Gastroesophageal sphincter (tissue), 4 donors: ENCODE results near the gene NUDT16L1. TPM values are rescaled to one million over a fixed set of nuclear protein-coding genes. Genes with fewer than 3 reads are reported as not detected.
A peak's percentile ranks its signal among the peaks of the same experiment; 100 is the strongest.

Experiments used
- ATAC-seq: fragments of 150-250 bp; one replicate; pipeline ENCODE4 v1.9.1; 2016; ENCODE audit warnings: mild to moderate bottlenecking, moderate library complexity
- H3K27ac ChIP-seq, 4 donors: fragments of 200-600 bp; sonication (generic) in 3 of 4; 1 replicate in 3 of 4; 2 replicates in 1 of 4; pipeline ENCODE4 v1.5.1; 2016 to 2019
- H3K27me3 ChIP-seq: fragments of 200-600 bp; sonication (generic); one replicate; pipeline ENCODE4 v1.5.1; 2019
- H3K36me3 ChIP-seq, 2 donors: fragments of 200-600 bp; sonication (generic); one replicate each; pipeline ENCODE4 v1.5.1; 2019; ENCODE audit warnings: control low read depth in 1 of 2
- H3K4me1 ChIP-seq, 3 donors: fragments of 200-600 bp; sonication (generic); 1 replicate in 2 of 3; 2 replicates in 1 of 3; pipeline ENCODE4 v1.5.1; 2016 to 2019; ENCODE audit warnings: control low read depth in 2 of 3
- H3K4me3 ChIP-seq, 2 donors: fragments of 200-600 bp; sonication (generic); one replicate each; pipeline ENCODE4 v1.5.1; 2019; ENCODE audit warnings: mild to moderate bottlenecking in 1 of 2, moderate library complexity in 1 of 2
- H3K9me3 ChIP-seq, 3 donors: fragments of 200-600 bp; sonication (generic); one replicate each; pipeline ENCODE4 v1.5.1; 2017 to 2019; ENCODE audit warnings: control low read depth in 2 of 3
- EP300 ChIP-seq: sonication (generic); formaldehyde crosslinking; IDR thresholded peaks from one replicate; pipeline ENCODE4 v1.6.1; 2017; ENCODE audit warnings: antibody characterized with exemption, mild to moderate bottlenecking
- POLR2A ChIP-seq, 2 donors: fragments of 450-650 bp; IDR thresholded peaks; one replicate each; pipeline ENCODE4 v1.6.1; 2017; ENCODE audit warnings: antibody characterized with exemption in 2 of 2, mild to moderate bottlenecking in 2 of 2, moderate library complexity in 1 of 2
- POLR2AphosphoS5 ChIP-seq: sonication (generic); formaldehyde crosslinking; IDR thresholded peaks from one replicate; pipeline ENCODE4 v1.6.1; 2017; ENCODE audit warnings: antibody characterized with exemption
- WGBS, 2 donors: methylation state at CpG; one replicate each; pipeline ENCODE4 v1.1.5; 2018; ENCODE audit warnings: low coverage in 1 of 2; 5-methylcytosine and 5-hydroxymethylcytosine counted together
- total RNA-seq, 4 donors: library from RNA; depleted of rRNA; stranded (reverse); fragments of >200 nt; gene quantifications; one replicate each; pipeline ENCODE4 v1.1.0, GENCODE V29; 2016
- TF ChIP-seq, protein P1 (sequence below), 4 experiments: fragments of 200-600 bp in 2 of 4; fragments of 450-650 bp in 2 of 4; sonication (generic) in 1 of 4; IDR thresholded peaks; one replicate each; pipeline ENCODE4 v1.5.1; 2017 to 2019; ENCODE audit warnings: antibody characterized with exemption in 4 of 4, mild to moderate bottlenecking in 2 of 4, moderate library complexity in 2 of 4

The NUDT16L1 gene
- total RNA-seq, 4 donors from 2014 or later, result 14.8 to 26.3 (median 21.4) TPM

DNA sequence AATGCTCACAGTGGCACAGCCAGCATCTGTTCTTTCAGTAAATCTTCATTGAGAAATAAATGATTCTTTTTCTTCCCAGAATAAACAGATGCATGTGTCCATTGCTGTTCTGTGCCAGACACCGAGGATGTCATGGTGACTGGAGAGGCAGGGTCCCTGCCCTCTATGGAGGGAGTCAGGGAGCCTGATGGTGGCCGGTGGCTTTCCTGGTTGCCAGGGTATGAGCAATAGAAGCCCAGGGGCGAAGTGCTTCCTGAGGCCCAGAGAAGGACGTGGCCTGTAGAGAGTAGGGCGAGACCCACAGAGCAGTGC, 29.9 kb upstream of the NUDT16L1 start:
- H3K9me3 ChIP-seq, result no peaks in the 10 kb centered on the region
- no peak overlapping the region for H3K4me3 ChIP-seq
- peaks cover 0 to 44% (median 0%) of the 10 kb centered on the region in 3 donors for H3K4me1 ChIP-seq
- no peaks in the 10 kb centered on the region for H3K27me3 ChIP-seq
- peaks cover 0 to 92% of the 10 kb centered on the region in 2 donors for H3K36me3 ChIP-seq
- TF ChIP-seq POLR2AphosphoS5 (no peak), EP300 (no peak), POLR2A (IDR thresholded peaks at IDR 0.05) (no peak)
- TF ChIP-seq, protein P1, sequence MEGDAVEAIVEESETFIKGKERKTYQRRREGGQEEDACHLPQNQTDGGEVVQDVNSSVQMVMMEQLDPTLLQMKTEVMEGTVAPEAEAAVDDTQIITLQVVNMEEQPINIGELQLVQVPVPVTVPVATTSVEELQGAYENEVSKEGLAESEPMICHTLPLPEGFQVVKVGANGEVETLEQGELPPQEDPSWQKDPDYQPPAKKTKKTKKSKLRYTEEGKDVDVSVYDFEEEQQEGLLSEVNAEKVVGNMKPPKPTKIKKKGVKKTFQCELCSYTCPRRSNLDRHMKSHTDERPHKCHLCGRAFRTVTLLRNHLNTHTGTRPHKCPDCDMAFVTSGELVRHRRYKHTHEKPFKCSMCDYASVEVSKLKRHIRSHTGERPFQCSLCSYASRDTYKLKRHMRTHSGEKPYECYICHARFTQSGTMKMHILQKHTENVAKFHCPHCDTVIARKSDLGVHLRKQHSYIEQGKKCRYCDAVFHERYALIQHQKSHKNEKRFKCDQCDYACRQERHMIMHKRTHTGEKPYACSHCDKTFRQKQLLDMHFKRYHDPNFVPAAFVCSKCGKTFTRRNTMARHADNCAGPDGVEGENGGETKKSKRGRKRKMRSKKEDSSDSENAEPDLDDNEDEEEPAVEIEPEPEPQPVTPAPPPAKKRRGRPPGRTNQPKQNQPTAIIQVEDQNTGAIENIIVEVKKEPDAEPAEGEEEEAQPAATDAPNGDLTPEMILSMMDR (IDR thresholded peaks at IDR 0.05), result no peak
- peak overlapping the region in 2 of 4 donors; percentile 32 to 58 for H3K27ac ChIP-seq
- WGBS, 2 donors, result 57 to 77% methylated on average over 3 to 4 of the region's 5 CpGs
- ATAC-seq, result no peak

DNA sequence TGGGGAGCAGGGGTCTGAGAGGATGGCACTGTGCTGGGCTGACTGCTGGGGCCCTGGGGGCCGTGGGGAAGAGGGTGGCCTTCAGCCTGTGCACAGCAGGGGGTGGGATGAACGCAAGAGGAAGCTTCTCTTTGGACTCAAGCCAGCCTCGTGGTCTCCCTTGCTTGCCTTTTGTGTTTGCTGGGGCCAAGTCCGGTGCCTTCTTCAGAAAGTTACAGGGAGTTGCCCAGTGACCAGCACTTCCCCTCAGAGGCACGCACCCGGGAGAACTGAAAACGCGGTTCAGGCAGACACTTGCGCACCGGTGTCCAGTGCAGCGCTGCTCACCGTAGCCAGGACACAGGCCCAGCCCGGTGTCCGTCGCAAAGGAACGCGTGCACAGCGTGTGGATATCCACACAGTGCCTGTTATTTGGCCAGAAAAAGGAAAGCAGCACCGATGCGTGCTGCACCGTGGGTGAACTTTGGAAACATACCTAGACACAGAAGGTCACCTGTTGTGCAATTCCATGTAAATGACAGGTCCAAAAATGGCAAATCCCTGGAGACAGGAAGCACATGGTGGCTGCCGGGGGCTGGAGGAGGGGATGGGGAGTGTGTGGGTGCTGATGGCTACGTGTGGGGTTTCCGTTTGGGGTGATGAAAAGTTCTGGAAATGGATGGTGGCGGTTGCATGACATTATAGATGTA, 29.4 kb upstream of the NUDT16L1 start:
- H3K9me3 ChIP-seq, result no peaks in the 10 kb centered on the region
- H3K27me3 ChIP-seq, result no peaks in the 10 kb centered on the region
- H3K36me3 ChIP-seq, result peaks cover 0 to 92% of the 10 kb centered on the region in 2 donors
- no peak overlapping the region for H3K4me3 ChIP-seq
- H3K27ac ChIP-seq, result peak overlapping the region in 3 of 4 donors; percentile 4 to 58 (median 32)
- peak; percentile 23 for ATAC-seq
- 66 to 80% methylated on average over 1 to 8 of the region's 25 CpGs for WGBS, 2 donors
- peaks cover 0 to 44% (median 0%) of the 10 kb centered on the region in 3 donors for H3K4me1 ChIP-seq
- no peak for TF ChIP-seq POLR2A (IDR thresholded peaks at IDR 0.05)

DNA sequence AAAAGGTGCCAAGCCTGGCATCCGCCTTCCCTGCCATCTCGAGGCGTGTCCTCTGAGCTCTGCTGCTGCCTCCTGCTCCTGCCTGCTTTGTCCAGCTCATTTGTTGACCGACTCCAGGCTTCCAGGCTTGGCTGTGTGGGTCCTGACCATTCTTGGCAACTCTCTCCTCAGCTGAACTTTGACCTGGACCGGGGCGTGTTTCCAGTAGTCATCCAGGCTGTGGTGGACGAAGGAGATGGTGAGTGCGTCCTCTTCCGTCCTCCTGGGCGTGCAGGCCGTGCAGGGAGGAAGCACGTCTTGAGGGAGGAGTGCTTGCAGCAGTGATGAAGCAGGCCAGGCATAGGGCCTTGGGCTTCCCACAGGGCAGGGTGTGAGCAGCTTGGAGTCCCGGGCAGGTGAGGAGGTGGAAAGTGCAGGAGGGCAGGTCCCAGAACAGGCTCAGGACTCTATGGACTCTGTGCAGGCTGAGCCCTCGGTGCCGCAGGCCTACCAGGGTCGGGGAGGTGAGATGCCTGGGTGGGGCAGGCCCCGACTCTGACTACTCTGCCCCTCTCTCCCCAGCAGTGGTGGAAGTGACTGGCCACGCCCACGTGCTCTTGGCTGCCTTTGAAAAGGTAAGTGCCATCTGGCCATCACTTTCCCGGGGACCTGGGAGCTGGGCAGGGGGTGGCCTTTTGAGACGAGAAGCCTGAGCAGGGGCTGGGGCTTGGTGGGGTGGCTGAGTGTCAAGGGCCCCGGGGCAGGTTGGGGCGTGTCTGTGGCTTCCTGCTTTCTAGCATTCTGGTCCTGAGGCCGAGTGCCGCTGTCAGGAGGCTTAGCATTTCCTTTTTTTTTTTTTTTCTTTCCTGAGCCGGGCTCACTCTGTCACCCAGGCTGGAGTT, 28.6 kb upstream of the NUDT16L1 start:
- no peak for ATAC-seq

DNA sequence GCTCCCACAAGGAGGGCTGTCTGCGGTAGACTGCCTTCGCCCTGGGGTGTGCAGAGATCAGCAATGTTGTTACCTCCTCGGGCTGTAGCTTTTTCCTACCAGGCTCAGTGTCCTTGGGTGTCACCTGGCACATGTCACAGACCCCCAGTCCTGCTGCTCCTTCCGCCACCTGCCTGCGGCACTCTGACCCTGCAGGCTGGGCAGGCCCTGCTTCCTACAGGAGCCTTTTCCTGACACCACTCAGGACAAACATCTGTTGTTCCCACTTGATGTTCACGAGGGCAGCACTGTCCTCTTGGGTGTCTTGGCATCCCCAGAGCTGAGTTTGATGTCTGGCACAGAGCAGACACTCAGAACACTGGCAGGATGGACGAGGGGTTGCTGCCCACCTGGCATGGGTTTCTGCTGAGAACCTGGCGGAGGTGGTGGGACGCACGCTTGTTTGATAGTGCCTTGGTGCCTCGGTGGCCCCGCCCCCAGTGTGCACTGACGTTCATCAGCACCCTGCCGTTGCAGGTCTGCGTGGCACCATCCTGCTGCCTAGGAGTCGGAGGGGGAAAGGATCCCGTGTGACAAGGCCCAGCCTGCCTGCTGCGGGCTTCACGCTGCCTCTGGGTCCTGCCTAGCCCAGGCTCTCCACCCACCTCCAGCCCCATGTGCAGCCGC, 26.7 kb upstream of the NUDT16L1 start:
- no peak overlapping the region for H3K4me3 ChIP-seq
- peaks cover 0 to 20% (median 0%) of the 10 kb centered on the region in 3 donors for H3K4me1 ChIP-seq
- peaks cover 0 to 94% of the 10 kb centered on the region in 2 donors for H3K36me3 ChIP-seq
- ATAC-seq, result no peak
- no peak overlapping the region for H3K27ac ChIP-seq
- 80% methylated on average over 1 of the region's 20 CpGs; no CpG with 5 or more reads in 1 of the 2 donors for WGBS, 2 donors
- H3K27me3 ChIP-seq, result no peaks in the 10 kb centered on the region
- TF ChIP-seq POLR2AphosphoS5 (no peak), POLR2A (IDR thresholded peaks at IDR 0.05) (no peak), EP300 (no peak)
- TF ChIP-seq, protein P1 (IDR thresholded peaks at IDR 0.05), result no peak
- H3K9me3 ChIP-seq, result no peaks in the 10 kb centered on the region

More for the DNA sequence above, 28.6 kb upstream of the NUDT16L1 start:
- H3K4me3 ChIP-seq, result no peak overlapping the region
- TF ChIP-seq EP300 (no peak), POLR2AphosphoS5 (no peak), POLR2A (IDR thresholded peaks at IDR 0.05) (no peak)
- TF ChIP-seq, protein P1 (IDR thresholded peaks at IDR 0.05), result no peak
- H3K9me3 ChIP-seq, result no peaks in the 10 kb centered on the region
- H3K27ac ChIP-seq, result peak overlapping the region in 3 of 4 donors; percentile 4 to 27 (median 19)
- H3K27me3 ChIP-seq, result no peaks in the 10 kb centered on the region
- H3K4me1 ChIP-seq, result peaks cover 0 to 38% (median 0%) of the 10 kb centered on the region in 3 donors
- WGBS, 2 donors, result 48 to 63% methylated on average over 4 to 7 of the region's 26 CpGs
- peaks cover 0 to 92% of the 10 kb centered on the region in 2 donors for H3K36me3 ChIP-seq
